Nephron progenitor cell (in vitro differentiated cells): ENCODE measurements around the gene PDPN.
A peak's percentile ranks its signal among the peaks of the same experiment; 100 is the strongest.

ENCODE experiments used
- DNase-seq: peaks from one replicate; pipeline ENCODE4 v3.0.0; 2021
- H3K27ac Mint-ChIP-seq: 2 replicates; pipeline ENCODE4 v1.8.0; 2021; ENCODE audit warnings: mild to moderate bottlenecking, moderate library complexity, mixed read lengths
- H3K27me3 Mint-ChIP-seq: 2 replicates; pipeline ENCODE4 v1.8.0; 2021; ENCODE audit warnings: mild to moderate bottlenecking, low read depth, mixed read lengths; ENCODE audit not compliant: poor library complexity
- H3K36me3 Mint-ChIP-seq: 2 replicates; pipeline ENCODE4 v1.8.0; 2021; ENCODE audit warnings: low read depth, mixed read lengths
- H3K4me1 Mint-ChIP-seq: 2 replicates; pipeline ENCODE4 v1.8.0; 2021; ENCODE audit warnings: mixed read lengths
- H3K4me3 Mint-ChIP-seq: 2 replicates; pipeline ENCODE4 v1.8.0; 2021; ENCODE audit warnings: mild to moderate bottlenecking, moderate library complexity, mixed read lengths
- H3K9me3 Mint-ChIP-seq: 2 replicates; pipeline ENCODE4 v1.8.0; 2021; ENCODE audit warnings: mild to moderate bottlenecking, moderate library complexity, mixed read lengths
- TF ChIP-seq, protein P1 (sequence below): fragments of 200-600 bp; sonication (generic); IDR thresholded peaks from 2 replicates; pipeline ENCODE4 v1.5.0; 2021; ENCODE audit warnings: antibody characterized with exemption

The PDPN gene

DNA sequence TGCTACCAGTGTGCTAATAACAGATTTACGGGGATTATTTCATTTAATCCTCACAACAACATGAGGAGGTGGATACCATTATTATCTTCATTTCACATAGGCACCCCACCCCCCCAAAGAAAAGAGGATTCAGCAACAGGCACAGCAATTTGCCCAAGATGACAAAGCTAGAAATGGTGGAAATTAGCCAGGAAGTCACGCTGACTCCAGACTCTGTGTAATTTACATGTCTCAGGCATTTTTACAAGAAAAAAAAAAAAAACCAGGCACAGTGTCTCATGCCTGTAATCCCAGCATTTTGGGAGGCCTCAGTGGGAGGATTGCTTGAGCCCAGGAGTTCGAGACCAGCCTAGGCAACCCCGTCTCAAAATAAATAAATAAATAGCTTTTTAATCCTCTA is 78.9 kb downstream of the PDPN start:
- Mint-ChIP-seq H3K4me1 (no peaks in the 10 kb centered on the region), H3K27ac (no peak overlapping the region), H3K36me3 (peaks cover 5% of the 10 kb centered on the region), H3K9me3 (peaks cover 13% of the 10 kb centered on the region), H3K27me3 (peaks cover 24% of the 10 kb centered on the region), H3K4me3 (no peak overlapping the region)
- no peak for DNase-seq
- TF ChIP-seq, protein P1, sequence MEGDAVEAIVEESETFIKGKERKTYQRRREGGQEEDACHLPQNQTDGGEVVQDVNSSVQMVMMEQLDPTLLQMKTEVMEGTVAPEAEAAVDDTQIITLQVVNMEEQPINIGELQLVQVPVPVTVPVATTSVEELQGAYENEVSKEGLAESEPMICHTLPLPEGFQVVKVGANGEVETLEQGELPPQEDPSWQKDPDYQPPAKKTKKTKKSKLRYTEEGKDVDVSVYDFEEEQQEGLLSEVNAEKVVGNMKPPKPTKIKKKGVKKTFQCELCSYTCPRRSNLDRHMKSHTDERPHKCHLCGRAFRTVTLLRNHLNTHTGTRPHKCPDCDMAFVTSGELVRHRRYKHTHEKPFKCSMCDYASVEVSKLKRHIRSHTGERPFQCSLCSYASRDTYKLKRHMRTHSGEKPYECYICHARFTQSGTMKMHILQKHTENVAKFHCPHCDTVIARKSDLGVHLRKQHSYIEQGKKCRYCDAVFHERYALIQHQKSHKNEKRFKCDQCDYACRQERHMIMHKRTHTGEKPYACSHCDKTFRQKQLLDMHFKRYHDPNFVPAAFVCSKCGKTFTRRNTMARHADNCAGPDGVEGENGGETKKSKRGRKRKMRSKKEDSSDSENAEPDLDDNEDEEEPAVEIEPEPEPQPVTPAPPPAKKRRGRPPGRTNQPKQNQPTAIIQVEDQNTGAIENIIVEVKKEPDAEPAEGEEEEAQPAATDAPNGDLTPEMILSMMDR, result no peak

DNA sequence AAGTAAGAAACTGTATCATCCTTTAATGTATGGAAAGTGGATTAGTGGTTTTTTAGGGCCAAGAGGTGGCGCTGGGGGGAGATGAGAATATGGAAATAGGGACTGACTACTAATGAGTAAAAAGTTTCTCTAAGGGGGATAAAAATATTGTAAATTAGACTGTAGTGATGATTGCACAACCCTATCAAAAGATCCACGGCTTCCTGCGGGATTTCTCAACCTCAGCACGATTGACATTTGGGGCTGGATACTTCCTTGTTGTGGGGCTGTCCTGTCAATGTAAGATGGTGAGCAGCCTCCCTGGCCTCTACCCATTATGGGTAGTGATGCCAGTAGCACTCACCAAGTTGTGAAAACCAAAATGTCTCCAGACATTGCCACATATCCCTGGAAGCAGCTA is 80.3 kb downstream of the PDPN start:
- TF ChIP-seq, protein P1, result no peak
- Mint-ChIP-seq H3K9me3 (peaks cover 13% of the 10 kb centered on the region), H3K4me1 (no peaks in the 10 kb centered on the region), H3K27me3 (peaks cover 27% of the 10 kb centered on the region), H3K27ac (no peak overlapping the region), H3K4me3 (no peak overlapping the region), H3K36me3 (peaks cover 5% of the 10 kb centered on the region)
- no peak for DNase-seq

DNA sequence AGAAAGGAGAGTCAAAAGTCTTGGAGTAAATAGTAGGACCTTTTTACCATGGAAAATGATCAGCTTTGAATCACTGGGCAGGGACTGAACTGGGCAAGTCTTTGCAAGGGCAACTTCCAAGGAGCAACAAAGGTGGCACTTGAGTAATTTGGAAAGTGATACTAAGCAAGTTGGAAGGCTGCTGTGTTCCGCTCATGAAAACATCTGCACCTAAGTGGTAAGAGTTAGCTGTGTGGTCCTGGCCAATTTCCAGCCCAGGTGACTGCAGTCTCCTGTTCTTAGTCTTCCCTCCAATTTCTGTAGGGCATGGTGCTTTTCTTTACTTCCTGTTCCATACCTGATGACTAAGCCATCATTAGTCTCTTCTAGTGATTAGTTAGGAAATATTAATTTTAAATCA is 80.8 kb downstream of the PDPN start:
- no peak for DNase-seq

DNA sequence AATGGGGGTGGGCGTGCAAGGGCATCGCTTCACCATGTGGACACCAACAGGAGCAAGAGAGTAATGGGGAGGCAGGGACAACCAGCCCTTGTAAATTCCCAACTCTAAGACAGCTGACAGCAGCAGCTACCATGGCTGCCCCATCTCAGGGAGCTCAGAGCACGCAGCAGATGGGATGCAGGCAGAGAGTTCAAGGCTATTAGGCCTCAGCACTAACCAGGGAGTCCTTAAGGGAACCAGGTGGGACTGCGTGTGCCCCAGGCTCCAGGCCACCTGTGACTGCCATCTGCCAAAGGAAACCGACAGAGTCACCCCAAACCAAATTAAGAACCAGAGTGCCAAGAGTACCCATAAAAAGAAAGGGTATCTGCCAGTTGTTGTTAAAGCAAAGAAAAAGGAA is 82.7 kb downstream of the PDPN start:
- H3K27me3 Mint-ChIP-seq, result peaks cover 24% of the 10 kb centered on the region
- H3K4me3 Mint-ChIP-seq, result no peak overlapping the region
- TF ChIP-seq, protein P1, result no peak

More for the DNA sequence above, 80.8 kb downstream of the PDPN start:
- Mint-ChIP-seq H3K9me3 (peaks cover 9% of the 10 kb centered on the region), H3K27ac (peak overlapping the region; percentile 45), H3K4me3 (no peak overlapping the region), H3K4me1 (no peaks in the 10 kb centered on the region), H3K27me3 (peaks cover 24% of the 10 kb centered on the region), H3K36me3 (peaks cover 1% of the 10 kb centered on the region)
- TF ChIP-seq, protein P1, result no peak

More for the DNA sequence above, 82.7 kb downstream of the PDPN start:
- DNase-seq, result no peak
- no peaks in the 10 kb centered on the region for H3K9me3 Mint-ChIP-seq
- no peak overlapping the region for H3K27ac Mint-ChIP-seq
- H3K36me3 Mint-ChIP-seq, result no peaks in the 10 kb centered on the region
- H3K4me1 Mint-ChIP-seq, result no peaks in the 10 kb centered on the region
